ENCODE results near the gene KIF6.
"Not testable (repeated sequence)": the region's sequence is repeated elsewhere in the genome, so short reads cannot be mapped to it uniquely, and the experiment has no call there.

Gene KIF6

DNA sequence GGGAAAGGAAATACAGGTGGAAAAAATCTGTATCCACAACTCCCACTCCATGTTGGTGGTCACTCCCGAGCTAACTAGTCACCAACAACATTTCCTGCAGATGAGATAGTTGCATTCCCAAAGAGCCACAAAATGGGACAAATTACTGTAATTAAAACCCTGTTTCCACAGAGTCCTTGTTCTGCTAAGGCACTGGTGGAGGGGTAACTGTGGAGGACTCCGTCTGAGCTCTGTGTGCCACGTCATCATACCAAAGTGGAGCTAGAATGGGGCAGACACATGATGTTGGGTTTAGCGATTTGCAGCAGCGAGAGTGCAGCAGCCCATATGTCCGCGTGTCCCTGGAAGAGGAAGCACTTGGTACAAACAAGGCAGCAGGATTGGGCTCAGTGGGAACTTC is 230.2 kb downstream of the KIF6 start:
- no peak for DNase-seq

DNA sequence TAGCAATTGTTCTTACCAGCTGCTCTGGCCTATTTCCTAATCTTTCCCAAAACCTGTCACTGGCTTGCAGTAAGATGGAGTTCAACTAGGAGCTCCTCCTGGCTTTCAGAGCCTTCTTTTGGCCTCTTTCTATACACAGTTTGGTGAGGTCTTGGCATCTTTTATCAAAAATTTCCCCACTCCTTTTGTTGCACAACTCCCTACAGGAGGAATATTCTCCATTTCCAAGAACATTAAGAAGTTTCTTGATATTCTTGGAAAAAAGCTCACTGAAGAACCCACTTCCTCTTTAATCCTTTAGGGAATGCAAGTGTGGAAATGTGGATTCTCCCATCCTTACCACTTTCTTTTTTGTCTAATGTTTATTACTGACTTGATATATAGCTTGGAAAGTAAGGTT is 231.4 kb downstream of the KIF6 start:
- DNase-seq, result no peak

DNA sequence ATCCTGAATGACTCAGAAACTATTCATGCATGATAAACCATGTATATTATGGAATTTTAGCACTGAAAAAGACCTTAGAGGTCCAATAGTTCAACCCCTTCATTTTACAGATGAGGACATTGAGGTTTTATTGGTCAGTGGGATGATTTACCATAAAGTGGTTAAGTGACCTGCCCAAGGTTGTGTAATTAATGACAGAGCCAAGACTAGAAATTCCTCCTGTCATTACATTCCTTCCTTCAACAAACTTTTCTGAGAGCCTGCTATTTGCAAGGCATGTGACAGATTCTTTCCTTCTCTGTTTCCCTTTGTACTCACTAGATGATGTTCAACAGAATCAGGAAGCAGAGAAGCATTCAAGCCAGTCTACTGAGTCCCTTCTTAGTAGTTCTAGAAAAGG is 232.0 kb downstream of the KIF6 start:
- DNase-seq, result no peak

DNA sequence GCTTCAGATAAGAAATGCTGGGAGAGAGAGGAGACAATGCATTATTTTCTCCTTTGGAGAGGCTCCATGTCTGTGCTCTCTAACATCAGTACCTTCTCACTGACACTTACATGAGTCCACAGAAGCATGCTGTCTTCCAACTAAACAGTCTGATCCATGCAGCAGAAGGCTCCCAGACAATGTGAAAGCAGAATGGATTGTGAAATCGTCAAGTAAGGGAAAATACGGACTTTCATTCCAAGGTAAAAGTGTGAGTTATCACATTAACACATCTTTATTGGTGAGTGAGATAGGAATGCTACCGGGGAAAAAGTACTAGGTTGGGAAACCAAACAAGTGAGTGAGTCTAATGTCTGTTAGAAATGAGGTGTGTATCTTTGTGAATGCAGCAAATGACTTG is 235.1 kb downstream of the KIF6 start:
- no peak for DNase-seq

DNA sequence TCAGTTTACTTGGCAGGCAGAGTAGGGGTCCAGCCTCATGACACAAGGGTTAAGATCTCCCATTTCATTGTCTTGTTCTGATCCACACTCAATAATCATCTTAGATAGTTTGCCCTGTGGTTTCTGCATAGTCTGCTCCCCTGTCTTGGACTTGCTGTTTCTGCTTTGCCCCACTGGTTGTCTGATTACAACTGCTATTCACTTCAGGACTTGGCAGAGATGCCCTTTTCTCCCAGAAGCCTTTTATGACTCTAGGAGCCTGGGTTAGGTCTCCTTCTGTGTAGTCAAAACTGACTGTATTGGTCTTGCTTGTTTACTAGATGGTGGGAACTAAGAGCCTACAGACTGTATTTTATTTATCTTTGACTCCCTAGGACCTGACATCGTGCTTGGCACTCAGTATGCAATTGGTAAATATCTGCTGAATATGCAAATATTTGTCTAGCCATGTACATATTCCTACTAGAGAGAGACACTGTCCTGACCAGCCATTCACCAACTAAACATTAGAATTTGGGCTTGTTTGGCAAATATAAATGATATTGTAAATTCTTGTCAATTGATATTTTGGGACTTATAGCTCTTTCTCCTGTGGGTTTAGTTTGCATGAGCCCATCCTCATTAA is 236.8 kb downstream of the KIF6 start:
- no peak for DNase-seq

DNA sequence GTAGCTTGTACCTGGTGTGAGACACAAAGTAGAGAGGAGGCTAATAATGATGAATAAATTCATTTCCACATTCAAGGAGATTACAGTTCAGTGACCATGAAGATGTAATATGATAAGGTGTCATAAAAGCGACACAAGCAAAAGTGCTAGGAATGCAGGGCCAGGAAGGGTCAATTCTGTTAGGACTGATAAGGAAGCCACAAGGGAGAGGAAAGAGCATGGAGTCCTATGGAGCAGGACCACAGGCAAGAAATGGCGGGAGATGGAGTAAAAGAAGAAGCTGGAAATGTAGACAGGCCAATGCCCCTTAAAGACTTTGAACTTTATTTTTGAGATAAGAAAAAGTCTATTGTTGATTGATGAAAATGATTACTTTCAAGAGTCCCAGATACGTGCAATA is 240.9 kb downstream of the KIF6 start:
- DNase-seq, result no peak

DNA sequence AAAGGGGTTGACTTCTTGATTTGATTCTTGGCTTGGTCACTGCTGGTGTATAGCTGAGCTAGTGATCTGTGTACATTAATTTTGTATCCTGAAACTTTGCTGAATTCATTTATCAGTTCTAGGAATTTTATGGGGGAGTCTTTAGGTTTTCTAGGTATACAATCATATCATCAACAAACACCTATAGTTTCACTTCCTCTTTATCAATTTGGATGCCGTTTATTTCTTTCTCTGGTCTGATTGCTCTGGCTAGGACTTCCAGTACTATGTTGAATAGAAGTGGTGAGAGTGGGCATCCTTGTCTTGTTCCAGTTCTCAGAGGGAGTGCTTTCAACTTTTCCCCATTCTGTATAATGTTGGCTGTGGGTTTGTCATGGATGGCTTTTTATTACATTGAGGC is 245.4 kb downstream of the KIF6 start:
- not testable (repeated sequence) for DNase-seq

DNA sequence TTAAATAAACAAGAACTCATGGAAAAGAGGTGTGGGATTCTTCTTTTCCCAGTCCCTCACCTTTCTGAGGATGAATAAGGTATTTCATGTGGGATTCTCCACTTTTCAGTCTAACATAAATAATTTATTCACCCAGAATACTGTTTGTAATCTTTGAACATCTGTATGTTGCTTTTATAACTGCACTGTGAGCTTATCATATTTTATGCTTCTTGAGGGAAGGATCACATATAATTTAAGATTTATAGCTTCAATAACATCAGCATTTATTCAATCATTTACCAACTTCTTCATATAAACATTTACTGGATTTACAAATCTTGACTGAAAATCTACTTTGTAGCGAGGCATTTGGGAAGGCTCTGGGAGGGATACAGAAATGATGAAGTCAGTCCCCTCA is 248.5 kb downstream of the KIF6 start:
- DNase-seq, result no peak

DNA sequence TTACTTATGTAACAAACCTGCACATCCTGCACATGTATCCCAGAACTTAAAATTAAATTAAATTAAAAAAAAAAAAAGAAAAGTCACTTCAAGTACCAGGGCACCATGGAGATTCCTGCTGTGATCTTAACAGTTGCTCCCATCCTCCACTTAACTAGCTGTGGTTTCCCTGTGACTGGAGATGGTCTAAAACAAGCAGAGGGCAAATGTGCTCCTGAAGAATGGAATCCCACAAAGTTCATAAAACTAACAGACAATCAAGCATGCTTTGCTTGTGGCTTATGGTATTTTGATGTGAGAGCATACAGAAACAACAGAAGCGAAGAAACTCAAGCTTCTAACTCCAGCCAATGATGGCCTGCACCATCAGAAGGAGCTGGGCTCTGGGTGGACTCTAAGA is 249.1 kb downstream of the KIF6 start:
- DNase-seq, result no peak

DNA sequence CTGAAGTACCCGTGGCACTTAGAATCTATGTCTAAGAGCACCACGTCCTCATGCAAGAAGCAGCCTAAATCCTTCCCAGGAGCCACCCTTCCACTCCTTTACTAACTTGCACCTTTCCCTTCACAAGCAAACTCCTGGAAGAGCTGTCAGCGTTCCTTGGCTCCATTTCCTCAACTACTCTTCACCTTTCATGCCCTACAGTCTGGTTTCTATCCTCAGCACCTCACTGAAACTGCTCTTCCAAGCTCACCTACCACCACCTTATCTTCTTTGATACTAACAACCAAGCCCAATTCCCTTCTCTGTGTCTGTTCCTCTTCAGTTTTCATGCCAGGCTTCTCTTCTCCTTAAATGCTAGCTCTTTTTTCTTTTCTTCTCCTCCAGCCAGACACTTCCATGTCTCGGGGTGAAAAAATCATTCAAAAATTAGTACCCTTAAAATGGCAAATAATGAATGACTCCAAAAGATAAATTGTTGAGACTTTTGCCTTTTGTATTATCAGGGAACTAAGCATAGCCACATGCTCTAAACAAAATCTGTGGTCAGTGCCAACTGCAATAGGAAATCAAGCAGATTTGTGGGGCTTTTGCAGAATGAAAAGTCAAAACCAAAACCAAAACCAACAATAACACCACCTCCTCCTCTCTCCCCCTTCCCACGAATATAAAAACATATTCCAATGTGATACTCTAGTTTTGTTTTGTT is 253.1 kb downstream of the KIF6 start:
- no peak for DNase-seq

DNA sequence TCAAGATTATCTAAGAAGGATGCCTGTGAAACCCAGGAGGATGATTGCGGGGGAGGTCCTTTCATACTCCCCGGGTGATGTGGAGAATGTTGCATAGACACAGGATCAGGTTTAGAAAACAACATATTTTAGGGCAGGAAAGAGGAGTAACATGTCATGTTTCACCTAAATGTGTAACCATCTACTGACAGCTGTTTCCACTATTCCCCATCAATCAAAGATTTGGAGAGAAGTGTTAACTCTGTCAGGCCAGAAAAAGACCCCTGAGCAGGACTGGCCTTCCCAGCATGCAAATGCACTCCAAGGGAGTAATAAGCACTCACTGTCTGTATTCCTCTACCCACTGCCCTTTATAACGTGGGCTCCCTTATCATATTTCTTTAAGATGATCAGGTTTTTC is 254.7 kb downstream of the KIF6 start:
- no peak for DNase-seq

DNA sequence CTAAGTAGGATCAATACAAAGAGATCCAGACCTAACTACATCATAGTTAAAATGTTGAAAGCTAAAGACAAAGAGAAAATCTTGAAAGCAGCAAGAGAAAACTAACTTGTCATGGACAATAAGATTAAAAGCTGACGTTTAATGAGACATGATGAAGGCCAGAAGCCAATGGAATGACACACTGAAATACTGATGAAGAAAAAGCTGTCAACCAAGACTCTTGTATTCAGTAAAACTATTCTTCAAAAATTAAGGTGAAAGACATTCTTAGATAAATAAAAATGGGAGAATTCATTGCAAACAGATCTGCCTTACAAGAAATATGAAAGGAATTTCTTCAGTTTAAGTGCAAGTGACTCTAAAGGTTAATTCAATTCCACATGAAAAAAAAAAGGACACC is 256.8 kb downstream of the KIF6 start:
- DNase-seq, result no peak

DNA sequence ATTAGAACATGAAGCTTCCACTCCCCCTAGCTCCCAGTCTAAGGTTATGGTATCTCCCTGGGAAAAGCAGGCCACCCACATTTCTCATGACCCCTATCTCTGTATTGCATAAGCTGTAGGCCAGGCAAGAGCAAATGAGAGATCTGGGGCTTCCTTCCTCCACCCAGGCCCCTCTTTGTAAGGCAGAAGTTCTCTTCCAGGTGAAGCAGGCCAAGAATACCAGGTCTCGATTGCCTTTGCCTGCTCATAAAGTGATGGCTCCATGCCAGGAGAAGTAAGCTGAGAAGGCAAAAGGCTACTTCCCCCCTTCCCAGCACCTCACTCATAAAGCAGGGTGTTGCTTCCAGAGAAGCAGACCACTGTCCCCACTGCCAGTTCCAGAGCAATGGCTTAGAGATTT is 258.6 kb downstream of the KIF6 start:
- DNase-seq, result no peak

DNA sequence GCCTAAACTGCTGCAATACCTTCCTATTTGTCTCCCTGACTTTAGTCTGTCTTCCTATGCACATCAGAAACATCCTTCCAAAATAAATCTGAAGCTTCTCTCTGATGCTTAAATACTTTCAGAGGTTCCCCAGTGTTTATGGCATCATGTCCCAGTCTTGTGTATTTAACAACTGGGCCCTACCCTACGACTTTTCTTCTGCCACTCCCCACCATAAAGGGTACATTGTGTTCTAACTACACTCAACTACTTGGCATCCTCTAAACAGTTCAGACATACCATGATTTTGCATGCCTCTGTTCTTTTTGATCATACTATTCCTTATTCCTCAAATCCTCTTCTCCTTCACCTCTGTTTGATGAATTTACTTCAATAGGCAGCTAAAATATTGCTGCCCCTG is 259.7 kb downstream of the KIF6 start:
- DNase-seq, result no peak

DNA sequence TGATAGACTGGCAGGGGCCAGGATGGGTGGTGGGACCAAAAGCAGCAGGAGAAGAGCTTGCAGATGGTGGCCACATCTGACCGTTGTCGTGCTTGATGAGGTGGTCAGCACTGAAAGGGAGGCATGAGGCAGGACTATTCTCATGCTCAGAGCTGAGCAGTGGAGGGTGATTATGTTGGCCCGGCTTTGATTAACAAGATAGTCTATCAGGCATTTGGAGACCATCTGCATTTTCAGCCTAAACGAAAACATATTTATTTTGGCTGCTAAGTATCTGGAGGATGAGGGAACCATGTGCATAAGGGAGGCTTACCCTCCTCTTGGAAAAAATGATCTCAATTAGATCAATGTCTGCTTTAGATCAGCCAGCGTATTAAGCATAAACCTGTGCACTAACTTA is 261.1 kb downstream of the KIF6 start:
- DNase-seq, result no peak

DNA sequence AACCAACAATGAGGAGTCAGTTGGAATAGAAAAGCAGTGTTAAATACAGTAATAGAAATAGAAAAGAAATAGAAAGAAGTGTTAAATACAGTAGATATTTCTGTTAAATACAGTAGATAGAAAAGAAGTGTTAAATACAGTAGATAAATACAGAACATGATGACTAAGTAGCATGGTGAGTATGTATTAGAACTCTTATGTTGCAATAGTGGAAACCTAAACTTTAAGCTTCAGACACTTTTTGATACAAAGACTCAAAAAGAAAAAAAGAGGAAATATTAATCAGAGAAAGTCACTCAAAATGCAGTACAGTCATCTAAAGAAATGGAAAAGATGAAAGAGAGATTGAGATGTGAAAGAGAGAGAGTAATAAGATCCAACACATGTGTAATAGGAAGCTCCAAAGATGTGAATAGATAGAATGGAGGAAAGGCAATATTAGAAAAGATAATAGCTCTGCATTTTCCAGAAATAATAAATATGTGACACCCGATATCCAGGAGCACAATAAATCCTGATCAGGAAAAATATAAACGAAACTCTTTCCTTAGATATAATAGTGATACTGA is 271.2 kb downstream of the KIF6 start:
- DNase-seq, result peak; percentile 1

DNA sequence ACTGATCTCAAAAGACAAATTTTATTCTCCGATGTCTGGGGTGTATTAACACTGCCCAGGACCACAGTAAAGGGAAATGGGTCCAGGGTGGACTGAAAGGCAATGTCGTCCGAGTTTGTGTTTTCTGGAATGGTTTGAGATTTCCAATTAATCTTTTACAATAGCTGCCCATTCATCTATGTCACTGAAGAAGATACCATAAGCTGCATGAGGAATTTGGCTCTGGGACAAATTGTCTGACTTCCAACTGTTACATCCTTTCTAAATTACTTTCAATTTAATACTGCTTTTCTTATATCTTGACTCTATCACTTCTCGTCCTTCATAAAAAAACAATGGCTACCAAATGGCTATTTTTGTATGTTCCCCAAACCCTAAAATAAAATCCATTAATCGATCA is 272.0 kb downstream of the KIF6 start:
- DNase-seq, result no peak

DNA sequence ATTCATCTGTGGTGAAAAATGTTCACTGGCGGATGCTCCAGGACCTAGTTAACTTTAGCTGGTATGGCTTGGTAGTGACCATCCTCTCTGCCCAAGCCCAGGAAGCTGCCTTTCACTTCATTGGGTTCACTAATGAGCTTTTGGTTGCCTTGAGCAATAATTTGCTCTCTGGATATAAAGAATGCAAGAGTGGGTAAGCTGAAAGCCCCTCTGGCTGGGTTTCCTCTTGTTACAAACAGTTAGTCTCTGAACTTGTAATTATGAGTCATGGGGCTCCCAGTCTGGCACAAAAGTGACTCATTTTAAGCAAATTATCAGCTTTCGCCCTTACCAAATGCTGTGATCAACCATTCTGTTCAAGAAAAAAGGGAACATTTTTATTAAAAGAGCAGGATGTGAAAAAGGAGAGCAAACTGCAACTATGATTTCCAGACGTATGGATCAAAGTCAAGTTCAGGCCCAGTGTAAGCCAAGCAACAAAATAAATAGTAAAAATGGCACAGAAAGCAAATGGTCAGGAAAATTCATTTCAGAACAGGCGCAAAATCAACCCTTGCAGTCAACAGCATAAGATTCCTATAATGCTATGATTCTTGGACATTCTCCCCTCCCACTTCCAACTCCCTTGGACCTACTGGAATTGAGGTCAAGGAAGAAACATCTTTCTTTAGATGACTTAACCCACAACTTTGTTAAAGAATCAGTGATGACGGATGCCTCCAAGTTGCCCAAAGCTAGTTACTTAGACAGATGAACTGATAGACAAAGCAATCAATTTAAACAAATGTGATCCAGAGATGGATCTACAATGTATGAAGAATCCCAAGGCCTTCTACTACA is 272.7 kb downstream of the KIF6 start:
- DNase-seq, result peak; percentile 3

DNA sequence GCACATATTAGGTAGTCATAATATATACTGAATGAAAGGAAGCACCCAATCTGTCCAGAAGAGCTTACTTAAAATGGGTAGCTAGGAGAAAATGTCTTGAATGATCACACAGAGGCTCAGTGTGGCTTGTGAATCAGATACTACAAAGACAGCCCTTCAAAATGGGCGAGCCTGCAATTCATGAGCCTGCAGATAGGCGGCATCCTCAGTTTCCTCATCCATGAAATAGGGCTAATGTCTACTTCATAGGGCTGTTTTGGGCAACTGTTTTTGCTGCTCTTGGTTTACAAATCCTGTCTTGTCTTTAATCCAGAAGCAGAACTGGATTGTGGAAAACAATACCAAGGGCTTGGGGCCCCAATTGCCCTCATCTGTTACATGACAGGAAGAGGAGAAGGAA is 273.4 kb downstream of the KIF6 start:
- no peak for DNase-seq

DNA sequence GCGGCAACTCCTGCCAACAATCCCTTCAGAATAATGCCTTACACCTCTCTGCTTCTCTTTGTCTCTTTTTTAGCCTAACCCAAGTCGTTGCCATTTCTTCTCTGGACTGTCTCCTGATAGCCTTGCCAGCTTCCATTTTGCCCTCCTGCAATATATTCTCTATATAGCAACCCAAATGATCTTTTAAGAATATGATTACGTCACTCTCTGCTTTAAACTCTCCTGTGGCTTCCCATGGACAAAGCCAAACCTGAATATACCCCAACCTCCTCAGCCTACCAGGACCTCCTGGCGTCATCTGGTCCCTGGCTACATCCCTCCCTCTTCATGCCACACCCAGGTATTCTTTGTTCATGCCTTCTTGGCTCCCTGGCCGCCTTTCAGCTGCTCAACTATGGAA is 276.2 kb downstream of the KIF6 start:
- DNase-seq, result no peak

DNA sequence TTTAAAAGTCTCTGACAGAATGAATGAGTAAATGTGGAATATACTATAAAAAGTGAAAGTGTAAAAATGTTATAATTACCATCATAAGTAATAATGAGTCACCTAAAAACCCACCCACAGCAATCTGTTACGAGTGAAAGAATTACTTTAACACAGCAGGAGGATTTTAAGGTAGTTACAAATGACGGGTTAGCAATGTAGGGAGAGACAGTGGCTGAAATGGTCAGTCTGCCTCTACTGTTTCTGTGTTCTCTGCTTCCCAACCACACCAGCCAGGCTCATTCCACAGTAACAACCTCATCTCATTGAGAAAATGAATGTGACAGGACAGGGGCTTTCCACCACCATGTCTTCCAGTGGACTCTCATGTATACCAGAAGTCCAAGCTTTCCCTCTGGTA is 278.3 kb downstream of the KIF6 start:
- no peak for DNase-seq

DNA sequence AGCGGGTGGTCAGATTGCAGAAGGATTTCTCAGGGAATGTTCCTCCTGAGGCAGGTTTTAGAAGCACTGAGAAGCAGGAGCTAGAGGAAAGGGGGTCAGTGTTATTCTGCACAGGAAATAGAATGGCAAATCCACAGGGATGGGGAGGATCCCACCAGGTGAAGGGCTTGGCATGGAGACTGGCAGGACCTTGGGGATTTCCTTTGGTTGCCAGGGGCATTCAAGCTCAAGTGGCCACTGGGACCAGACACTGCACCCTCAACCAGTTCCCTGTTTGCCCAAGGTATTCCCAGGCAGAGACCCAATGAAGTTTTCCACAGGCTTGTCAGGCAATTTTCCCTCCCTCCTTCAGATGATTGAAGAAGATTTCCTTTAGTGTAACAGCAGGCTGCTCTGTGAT is 279.5 kb downstream of the KIF6 start:
- DNase-seq, result no peak

DNA sequence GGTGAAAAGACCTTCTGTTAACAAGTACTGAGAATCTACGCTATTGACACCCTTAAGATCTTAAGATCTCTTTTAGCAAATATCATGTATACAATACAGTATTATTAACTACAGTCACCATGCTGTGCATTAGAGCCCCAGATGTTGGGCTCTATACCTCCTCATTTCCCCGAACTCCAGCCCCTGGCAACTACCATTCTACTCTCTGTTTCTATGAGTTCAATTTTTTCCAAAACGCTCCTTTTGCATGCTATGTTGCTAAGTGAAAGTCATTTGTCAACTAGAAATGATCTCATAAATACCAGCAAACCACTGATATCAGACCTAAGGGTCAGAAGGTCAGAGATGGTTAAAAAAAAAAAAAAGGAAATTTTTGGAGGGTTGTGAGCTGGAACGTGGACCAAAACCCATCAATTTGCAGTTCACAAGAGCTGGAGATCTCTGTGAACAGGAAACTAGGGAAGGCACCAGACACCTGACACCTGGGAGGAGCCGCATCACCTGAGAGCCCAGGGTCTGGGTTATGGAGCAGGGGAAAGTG is 280.7 kb downstream of the KIF6 start:
- no peak for DNase-seq

DNA sequence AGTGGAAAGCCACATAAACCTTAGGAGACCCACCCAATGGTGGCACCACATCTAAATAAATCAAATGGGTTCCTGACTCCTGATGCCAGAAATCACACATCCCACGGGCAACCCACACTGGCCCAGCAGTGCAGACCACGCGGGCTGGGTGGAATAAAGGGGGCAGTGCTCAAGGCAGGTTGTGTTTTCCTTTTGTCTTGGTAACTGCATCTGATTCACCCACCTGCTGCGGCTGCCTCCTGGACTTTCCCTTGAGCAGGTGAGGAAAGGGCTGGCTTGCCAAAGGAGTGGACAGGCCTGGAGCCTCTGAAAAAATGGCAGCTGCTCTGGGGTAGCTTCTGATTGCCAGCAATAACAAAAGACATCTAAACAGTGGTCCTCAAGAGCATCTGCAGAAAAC is 283.2 kb downstream of the KIF6 start:
- DNase-seq, result no peak

All from inflammatory macrophage treated with lipopolysaccharide for 4 hours (primary cell).